ENCODE measurements around the gene PHETA2. TPM values are rescaled to one million over a fixed set of nuclear protein-coding genes. Genes with fewer than 3 reads are reported as not detected.

Gene PHETA2
- total RNA-seq, 1 experiment from 2014 or later = not detected

DNA sequence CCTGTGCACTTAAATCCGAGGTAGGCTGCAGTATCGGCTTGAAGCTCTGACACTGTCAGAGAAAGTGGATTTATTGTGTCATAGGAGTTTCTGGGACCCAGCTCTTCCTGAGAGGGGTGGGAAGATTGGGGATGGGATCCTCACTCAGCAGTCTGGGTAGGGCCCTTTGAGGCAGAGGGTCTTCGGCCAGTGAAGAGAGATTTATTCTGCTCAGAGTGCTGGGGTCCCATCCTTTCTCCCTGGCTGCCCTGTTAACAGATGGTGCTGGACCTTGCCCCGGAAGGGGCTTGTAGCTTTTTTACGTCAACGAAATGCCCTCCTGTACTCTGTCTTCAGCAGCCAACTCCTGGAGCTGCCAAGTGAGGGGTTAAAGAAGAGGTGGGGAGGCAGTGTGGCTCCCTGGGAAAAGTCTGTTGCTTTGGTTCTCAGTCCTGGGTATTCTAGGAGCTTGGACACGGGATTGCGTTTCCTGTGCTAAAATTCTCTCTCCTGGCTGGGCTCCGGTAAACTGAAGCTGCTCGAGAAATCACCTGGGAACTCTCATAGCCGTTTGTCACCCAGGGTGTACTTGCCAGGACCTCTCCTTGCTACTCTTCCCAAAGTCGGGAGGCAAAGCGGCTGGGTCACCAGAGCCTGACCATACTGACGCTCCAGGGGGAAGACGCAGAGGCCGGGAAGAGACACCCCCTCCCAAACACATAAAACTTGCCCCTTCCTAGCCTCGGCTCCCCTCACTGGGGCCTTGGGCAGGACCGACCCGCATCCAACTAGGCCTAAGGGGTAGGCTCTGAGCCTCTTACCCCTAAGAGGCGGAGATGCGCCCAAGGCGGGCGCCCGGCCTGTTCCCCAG lies 4.6 kb downstream of the PHETA2 start:
- ChIA-PET CTCF (interaction anchor here (0.6 to 1.3 kb wide), 4 partner anchors 61 to 467 kb away, joined by 3 to 4 read pairs (median 4); no protein-coding TSS in a partner anchor), POLR2A (interaction anchor here (0.6 to 4.1 kb wide), 14 partner anchors 8 to 412 kb away, joined by 3 to 142 read pairs (median 6); partner anchors contain the start of genes CCDC134, CENPM, NAGA and NDUFA6)
- BruUV-seq (replicated peaks) = TSS peak; percentile 92
- H3K27ac Mint-ChIP-seq (ENCODE audit: low read depth, unreplicated experiment) = peak overlapping the region; percentile 99
- peaks cover 16% of the 10 kb centered on the region for H3K36me3 Mint-ChIP-seq (ENCODE audit: insufficient read depth, unreplicated experiment)
- H3K9me3 Mint-ChIP-seq (ENCODE audit: unreplicated experiment) = no peaks in the 10 kb centered on the region
- TF ChIP-seq, protein P1, sequence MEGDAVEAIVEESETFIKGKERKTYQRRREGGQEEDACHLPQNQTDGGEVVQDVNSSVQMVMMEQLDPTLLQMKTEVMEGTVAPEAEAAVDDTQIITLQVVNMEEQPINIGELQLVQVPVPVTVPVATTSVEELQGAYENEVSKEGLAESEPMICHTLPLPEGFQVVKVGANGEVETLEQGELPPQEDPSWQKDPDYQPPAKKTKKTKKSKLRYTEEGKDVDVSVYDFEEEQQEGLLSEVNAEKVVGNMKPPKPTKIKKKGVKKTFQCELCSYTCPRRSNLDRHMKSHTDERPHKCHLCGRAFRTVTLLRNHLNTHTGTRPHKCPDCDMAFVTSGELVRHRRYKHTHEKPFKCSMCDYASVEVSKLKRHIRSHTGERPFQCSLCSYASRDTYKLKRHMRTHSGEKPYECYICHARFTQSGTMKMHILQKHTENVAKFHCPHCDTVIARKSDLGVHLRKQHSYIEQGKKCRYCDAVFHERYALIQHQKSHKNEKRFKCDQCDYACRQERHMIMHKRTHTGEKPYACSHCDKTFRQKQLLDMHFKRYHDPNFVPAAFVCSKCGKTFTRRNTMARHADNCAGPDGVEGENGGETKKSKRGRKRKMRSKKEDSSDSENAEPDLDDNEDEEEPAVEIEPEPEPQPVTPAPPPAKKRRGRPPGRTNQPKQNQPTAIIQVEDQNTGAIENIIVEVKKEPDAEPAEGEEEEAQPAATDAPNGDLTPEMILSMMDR (IDR thresholded peaks at IDR 0.05; ENCODE audit: unreplicated experiment) = no peak
- H3K27me3 Mint-ChIP-seq (ENCODE audit: insufficient read depth, unreplicated experiment) = no peaks in the 10 kb centered on the region
- H3K4me1 Mint-ChIP-seq (ENCODE audit: insufficient read depth, unreplicated experiment) = no peaks in the 10 kb centered on the region
- H3K4me3 Mint-ChIP-seq (ENCODE audit: unreplicated experiment) = peak overlapping the region; percentile 92
- no peak for DNase-seq (ENCODE audit: unreplicated experiment)
- intact Hi-C loops (cut with micrococcal nuclease) = no loop called here

DNA sequence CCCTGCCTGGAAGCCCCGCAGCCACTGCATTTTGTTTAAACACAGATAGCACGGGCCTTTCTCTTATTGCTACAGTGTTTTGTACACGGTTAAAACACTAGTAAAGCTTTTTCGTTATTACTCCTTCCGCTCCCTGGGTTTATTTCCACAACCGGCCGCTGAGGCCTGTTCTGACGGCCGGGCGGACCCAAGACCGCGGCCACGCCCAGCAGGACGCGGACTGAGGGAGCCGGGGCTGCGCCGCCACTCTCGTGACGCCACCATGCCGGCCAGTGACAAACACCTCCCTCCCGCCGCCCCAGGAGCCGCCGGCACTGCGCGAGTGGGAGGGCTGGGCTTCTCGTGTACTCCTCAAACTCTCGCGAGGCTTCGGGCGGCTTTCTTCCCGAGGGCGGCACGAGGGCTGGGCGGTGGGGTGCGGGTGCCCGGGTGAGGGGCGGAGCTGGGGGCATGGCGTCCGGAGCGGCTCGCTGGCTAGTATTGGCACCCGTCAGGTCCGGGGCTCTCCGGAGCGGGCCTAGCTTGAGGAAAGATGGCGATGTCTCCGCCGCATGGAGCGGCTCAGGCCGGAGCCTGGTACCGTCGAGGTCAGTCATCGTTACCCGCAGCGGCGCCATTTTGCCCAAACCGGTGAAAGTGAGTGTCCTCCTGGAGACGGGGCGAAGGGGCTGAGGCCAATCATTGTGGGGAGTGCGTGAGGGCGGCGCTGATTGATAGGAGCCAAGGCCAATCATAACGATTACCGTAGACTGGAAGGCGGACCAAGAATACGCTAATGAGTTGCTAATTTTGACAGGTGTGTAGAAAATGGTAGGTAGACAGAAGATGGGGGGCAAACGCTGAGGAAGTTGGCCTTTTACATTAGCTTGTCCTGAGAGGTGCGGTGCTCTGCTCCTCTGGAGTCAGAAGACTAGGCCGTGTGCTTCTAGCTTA lies 5.5 kb downstream of the PHETA2 start, which contains the start of gene SMDT1:
TSS of gene SMDT1 (plus strand) at position 382 of the 933 bp plus-strand sequence. CDS start at position 451, 69 bp downstream.
- peak within 1 kb of the TSS; percentile 99 for H3K27ac Mint-ChIP-seq (ENCODE audit: low read depth, unreplicated experiment)
- TF ChIP-seq, protein P1 (IDR thresholded peaks at IDR 0.05; ENCODE audit: unreplicated experiment) = no peak
- BruUV-seq (replicated peaks) = TSS peak; percentile 52

DNA sequence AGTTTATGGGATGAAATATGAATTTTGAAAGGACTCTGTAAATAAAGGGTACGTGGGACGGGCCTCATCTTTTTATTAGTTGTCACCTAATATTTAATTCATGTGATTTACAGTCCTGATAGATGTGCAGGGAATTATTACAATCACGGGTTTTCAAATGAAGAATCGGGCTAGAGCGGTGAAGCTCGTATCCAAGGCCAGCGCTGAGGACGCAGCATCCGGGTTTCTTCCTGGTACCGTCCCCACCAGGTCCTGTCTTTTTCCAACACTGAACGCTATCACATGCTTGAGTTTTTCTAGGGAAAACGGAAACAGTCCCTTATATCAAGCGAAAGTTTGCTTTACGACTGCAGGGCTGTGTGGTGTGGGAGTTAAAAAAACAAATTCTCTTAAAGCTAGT lies 6.2 kb downstream of the PHETA2 start:
- TF ChIP-seq, protein P1 (IDR thresholded peaks at IDR 0.05; ENCODE audit: unreplicated experiment) = no peak
- no peaks in the 10 kb centered on the region for H3K27me3 Mint-ChIP-seq (ENCODE audit: insufficient read depth, unreplicated experiment)
- ChIA-PET CTCF (interaction anchor here (1.3 to 1.7 kb wide), 2 partner anchors 10 to 383 kb away, joined by 3 to 5 read pairs; partner anchors contain the start of gene NDUFA6), POLR2A (interaction anchor here (0.6 to 4.1 kb wide), 15 partner anchors 10 to 392 kb away, joined by 3 to 142 read pairs (median 4); partner anchors contain the start of genes CCDC134, CENPM, NAGA and NDUFA6)
- DNase-seq (ENCODE audit: unreplicated experiment) = peak; percentile 28
- intact Hi-C loops (cut with micrococcal nuclease) = no loop called here
- H3K27ac Mint-ChIP-seq (ENCODE audit: low read depth, unreplicated experiment) = peak overlapping the region; percentile 99
- H3K4me3 Mint-ChIP-seq (ENCODE audit: unreplicated experiment) = peak overlapping the region; percentile 92
- peaks cover 32% of the 10 kb centered on the region for H3K36me3 Mint-ChIP-seq (ENCODE audit: insufficient read depth, unreplicated experiment)
- no peaks in the 10 kb centered on the region for H3K4me1 Mint-ChIP-seq (ENCODE audit: insufficient read depth, unreplicated experiment)
- BruUV-seq (replicated peaks) = no TSS peak
- H3K9me3 Mint-ChIP-seq (ENCODE audit: unreplicated experiment) = no peaks in the 10 kb centered on the region

More for the DNA sequence above, 5.5 kb downstream of the PHETA2 start, which contains the start of gene SMDT1:
- ChIA-PET CTCF (interaction anchor here (0.6 to 1.3 kb wide), 5 partner anchors 90 to 468 kb away, joined by 3 to 4 read pairs (median 3); no protein-coding TSS in a partner anchor), POLR2A (interaction anchor here (0.6 to 4.1 kb wide), 22 partner anchors 8 to 412 kb away, joined by 3 to 142 read pairs (median 5); partner anchors contain the start of genes CCDC134, CENPM, NAGA and NDUFA6)
- no peaks in the 10 kb centered on the region for H3K9me3 Mint-ChIP-seq (ENCODE audit: unreplicated experiment)
- H3K4me3 Mint-ChIP-seq (ENCODE audit: unreplicated experiment) = peak within 1 kb of the TSS; percentile 92
- peak; percentile 99 for DNase-seq (ENCODE audit: unreplicated experiment)
- intact Hi-C loops (cut with micrococcal nuclease) = no loop called here
- peaks cover 25% of the 10 kb centered on the region for H3K36me3 Mint-ChIP-seq (ENCODE audit: insufficient read depth, unreplicated experiment)
- no peaks in the 10 kb centered on the region for H3K4me1 Mint-ChIP-seq (ENCODE audit: insufficient read depth, unreplicated experiment)
- H3K27me3 Mint-ChIP-seq (ENCODE audit: insufficient read depth, unreplicated experiment) = no peaks in the 10 kb centered on the region

Measured in MCF 10A (cell line).